Kidney glomerular epithelial cell (primary cell): ENCODE measurements around the gene NLRP6.
"Not testable (repeated sequence)": the region's sequence is repeated elsewhere in the genome, so short reads cannot be mapped to it uniquely, and the experiment has no call there.

Source experiments
- DNase-seq: peaks from one replicate; lab custom pipeline; 2025; lab: John Stamatoyannopoulos, UW

The NLRP6 gene

GRCh38 chr11:325796-326591, 47.8 kb downstream of the NLRP6 start:
- DNase-seq, result no peak

- DNase-seq, result no peak
Measured at GRCh38 chr11:326592-326841, 48.3 kb downstream of the NLRP6 start.

GRCh38 chr11:326842-327580, 48.8 kb downstream of the NLRP6 start:
- no peak for DNase-seq

- no peak for DNase-seq
Measured at GRCh38 chr11:327581-327923, 49.3 kb downstream of the NLRP6 start.

- DNase-seq, result no peak
Measured at GRCh38 chr11:328012-328411, 49.8 kb downstream of the NLRP6 start.

GRCh38 chr11:328516-329100, 50.4 kb downstream of the NLRP6 start:
- DNase-seq, result not testable (repeated sequence)

- DNase-seq, result no peak
Measured at GRCh38 chr11:329886-330253, 51.7 kb downstream of the NLRP6 start.

GRCh38 chr11:330307-330693, 52.1 kb downstream of the NLRP6 start:
- DNase-seq, result no peak

GRCh38 chr11:330694-331357, 52.6 kb downstream of the NLRP6 start:
- DNase-seq, result no peak

- no peak for DNase-seq
Measured at GRCh38 chr11:331358-332060, 53.3 kb downstream of the NLRP6 start.

GRCh38 chr11:332651-333480, 54.7 kb downstream of the NLRP6 start:
- DNase-seq, result no peak

GRCh38 chr11:333616-334263, 55.5 kb downstream of the NLRP6 start:
- not testable (repeated sequence) for DNase-seq

- DNase-seq, result no peak
Measured at GRCh38 chr11:334264-334994, 56.2 kb downstream of the NLRP6 start.
